GM19193 (cell line): Measurements from ENCODE around the gene CCDC24.

Experiments
- POLR2A ChIP-seq: IDR thresholded peaks from 4 replicates; pipeline ENCODE4 v1.6.1; 2011; ENCODE audit not compliant: insufficient read depth, insufficient read length; ENCODE audit errors: extremely low read depth

CCDC24 gene

GRCh38 chr1:43996733-43997115 is 5.3 kb downstream of the CCDC24 start:
- TF ChIP-seq POLR2A, result no peak

DNA sequence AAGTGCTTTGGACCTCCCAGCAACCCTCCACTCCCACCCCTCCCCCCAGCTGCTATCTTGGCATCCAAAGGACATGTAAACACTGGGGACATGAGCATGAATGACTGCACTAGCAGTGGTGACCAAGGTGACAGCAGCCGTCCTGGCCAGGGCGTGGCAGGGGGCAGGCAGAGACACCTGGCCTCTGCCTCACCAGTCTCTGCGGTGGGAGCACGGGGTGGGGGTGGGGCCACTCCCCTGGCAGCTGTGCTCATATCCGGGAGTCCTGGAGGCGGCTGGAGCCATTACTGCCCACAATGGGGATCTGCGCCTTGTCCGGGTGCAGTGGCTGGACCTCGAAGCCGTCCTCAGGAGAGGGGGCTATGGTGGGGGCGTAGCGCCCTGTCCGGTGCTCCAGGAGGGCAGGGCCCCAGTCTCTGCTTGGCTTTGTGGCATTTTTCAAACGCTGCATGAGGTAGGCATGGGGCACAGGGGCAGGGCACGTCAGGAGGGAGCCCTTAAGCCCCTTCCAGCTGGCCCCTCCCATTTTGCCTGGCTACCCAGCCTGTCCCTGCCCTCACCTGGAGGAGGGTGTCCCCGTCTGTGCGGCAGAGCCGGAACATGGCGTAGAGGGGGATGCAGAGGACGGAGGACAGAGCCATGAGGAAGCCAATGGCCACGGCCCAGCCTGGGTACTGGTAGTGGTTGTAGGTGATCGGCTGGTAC is 6.0 kb downstream of the CCDC24 start:
- no peak for TF ChIP-seq POLR2A

- no peak for TF ChIP-seq POLR2A
These were observed 6.6 kb downstream of the CCDC24 start for GRCh38 chr1:43998000-43998378.

DNA sequence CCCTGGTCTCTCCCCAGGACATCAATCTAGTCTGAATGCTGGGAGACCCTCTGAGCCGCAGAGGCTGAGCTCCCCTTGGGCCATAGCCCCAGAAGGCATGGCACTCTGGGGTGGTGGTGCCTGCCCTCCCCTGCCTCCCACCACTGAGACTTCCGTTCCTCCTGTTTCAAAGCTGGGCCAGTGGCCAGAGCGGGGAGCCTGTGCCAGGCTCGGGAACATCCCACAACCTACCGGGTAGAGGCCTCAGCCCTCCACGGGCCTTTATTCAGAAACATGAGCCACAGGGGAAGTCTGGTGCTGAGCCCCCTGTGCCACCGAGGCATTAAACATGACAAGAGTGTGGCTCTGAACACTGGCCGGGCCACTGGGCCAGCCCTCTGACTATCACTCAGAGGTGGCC is 8.1 kb downstream of the CCDC24 start:
- TF ChIP-seq POLR2A, result no peak

GRCh38 chr1:44000122-44000665 is 8.8 kb downstream of the CCDC24 start:
- no peak for TF ChIP-seq POLR2A

DNA sequence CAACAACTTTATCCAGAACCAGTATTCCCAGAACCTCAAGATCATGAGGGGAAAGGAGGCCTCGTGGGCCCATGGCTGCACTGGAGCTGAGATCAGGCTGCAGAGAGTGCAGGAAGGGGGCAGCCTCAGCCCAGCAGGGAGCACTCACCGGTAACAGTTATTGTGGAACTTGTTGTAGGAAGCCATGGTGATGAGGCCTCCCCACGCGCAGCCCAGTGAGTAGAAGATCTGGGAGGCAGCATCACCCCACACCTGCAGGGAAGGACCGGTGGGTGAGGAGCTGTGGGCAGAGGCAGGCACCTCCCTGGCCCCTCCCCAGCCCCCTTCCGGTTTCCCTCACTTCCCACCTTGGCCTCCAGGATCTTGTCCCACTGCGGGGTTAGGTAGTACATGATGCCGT is 10.8 kb downstream of the CCDC24 start:
- no peak for TF ChIP-seq POLR2A

DNA sequence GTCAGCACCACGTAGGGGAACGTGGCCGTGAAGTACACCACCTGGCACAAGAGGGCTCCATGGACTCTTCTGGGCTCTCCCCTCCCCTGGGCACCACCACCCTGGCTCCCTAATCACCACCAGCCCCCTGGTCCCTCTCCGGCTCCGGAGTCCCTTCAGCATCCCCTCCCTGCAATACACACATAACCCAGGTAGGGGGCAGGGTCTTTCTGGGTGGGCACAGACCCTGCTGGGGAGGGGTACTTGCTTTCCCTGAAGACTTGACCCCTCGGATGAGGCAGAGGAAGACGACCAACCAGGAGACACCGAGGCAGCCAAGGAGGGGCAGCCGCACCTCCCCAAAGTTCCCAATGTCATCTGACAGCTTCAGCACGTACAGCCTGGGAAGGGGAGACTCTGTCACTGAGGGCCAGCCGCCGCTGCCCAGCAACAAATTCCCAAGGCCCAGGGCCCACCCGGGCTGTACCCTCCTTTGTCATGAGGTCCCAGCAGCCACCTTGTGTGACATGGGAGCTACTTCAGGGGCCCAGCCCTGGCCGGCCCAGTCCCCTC is 11.3 kb downstream of the CCDC24 start:
- no peak for TF ChIP-seq POLR2A

DNA sequence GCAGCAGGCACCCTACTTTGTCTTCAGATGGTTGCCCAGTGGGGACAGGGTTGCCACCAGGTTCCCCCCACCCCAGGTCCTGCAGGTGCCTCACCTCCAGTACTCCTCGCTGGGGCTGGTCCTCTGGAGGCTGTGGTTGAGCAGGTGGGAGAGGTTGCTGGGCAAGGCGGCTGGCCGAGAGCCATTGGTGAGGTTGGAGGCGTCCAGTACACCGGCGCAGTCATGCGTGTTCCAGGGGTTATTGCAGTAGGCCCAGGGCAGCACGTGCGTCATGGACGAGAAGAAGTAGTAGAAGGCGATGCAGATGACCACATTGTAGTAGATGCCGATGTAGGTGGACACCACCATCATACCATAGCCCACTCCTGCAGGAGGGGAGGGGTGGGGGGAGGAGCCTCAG is 16.9 kb downstream of the CCDC24 start:
- TF ChIP-seq POLR2A, result no peak

DNA sequence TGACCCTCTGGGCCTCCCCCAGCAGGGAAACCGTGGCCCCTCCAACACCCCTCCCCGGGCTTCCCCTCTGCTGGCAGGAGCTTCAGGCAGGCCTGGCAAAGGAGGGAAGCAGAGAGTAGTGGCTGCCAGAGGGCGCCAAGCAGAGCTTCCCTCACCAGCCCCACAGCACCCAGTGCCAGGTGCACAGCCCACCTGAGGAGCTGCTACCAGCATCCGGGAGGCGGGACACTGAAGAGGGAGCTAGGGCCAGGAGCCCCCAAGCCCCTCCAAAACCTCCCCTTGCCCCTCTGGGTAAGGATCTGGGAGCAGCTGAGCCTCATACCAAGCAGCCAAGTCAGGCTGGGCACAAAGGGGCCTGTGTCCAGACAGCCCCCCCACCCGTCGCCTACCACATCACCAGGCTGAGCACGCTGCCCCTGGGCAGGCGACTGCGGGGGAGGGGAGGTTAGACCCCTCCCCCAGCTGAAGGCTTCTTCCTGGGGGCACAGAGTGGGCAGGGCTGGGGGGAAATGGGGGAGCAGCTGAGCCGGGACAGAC is 19.6 kb downstream of the CCDC24 start:
- TF ChIP-seq POLR2A, result no peak

GRCh38 chr1:44012404-44012803 is 21.0 kb downstream of the CCDC24 start:
- no peak for TF ChIP-seq POLR2A

GRCh38 chr1:44012941-44013609 is 21.7 kb downstream of the CCDC24 start:
- TF ChIP-seq POLR2A, result no peak

- TF ChIP-seq POLR2A, result no peak
These were observed 22.6 kb downstream of the CCDC24 start for GRCh38 chr1:44013949-44014348.

DNA sequence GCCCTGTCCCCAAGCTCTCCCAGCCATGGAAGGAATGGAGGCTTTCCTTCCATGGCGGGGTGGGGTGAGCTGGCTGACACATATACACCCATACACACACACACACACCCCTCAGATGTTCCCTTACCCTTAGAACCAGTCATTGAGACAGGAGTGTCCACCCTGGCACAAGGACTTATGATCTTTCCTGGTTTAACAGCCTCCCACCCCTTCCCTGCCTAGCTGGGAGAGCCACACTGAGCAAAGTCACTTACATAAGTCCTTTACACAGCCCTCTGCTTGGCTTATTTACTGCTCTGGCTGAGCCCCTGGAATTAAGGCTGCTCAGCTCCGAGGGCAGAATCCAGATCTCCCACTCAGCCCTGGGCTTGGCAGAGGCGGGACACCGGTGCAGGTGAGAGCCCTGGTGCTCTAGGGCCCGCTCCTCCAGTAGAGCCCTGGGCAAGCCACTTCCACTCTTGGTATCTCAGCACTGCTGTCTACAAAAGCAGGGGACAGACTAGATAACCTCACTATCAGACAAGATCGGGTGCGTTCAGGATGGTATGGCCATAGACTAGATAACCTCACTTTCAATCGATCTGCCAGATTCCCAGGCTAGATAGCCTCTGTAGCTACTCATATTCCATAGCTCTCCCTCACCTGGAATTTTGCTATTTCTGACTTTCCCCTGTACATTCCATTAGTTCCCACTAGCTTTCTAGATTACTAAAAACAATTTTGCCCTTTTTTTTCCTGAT is 23.1 kb downstream of the CCDC24 start:
- TF ChIP-seq POLR2A, result no peak

DNA sequence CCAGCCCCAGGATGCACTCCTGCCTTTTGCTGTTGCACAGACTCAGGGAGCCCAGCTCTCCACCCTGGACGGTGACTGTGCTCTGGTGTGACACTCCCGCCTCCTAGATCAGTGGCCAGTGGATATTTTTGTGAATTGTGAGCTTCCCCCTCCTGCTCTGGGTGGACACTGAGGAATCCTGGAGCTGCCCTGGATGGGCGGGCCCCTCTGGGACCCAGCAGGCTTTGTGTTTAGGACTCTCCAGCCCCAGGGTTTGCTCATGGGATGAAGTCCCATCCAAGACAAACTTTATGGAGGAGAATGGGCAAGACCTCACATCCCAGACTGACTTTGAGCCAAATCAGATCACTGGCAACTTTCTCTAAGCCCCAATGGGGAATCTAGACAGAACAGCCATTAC is 23.8 kb downstream of the CCDC24 start:
- no peak for TF ChIP-seq POLR2A
